ENCODE measurements around the gene ZG16.

DNA sequence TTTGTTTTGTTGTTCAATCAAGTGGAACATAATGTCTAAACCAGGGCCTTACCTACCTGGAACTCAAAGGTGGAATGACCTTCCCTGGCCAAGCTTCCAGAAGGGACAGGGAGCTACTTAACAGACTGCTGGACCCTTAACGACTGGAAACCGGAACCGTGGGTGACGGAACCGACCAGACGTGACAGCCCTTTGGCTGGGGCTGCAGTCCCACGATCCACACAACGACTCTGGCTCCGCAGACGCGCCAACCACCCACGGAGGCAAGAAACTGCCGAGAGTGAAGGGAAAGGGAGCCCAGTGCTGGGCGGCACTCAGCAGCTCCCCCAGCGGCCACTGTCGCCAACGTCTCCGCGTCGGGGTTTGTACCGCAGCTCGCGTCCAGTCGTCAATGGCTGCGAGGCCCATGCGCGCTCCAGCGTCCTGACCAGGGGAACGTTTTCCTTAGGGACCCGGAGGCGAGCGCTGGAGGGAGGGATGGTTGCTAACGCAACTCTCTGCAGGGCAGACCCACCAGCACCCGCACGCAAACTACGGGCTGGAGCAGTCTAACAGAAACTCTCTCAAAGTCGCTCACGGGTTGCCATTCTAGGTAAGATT is 6.9 kb downstream of the ZG16 start:
- TF ChIP-seq GATA3 (IDR thresholded peaks at IDR 0.05; ENCODE audit: low read depth, low read length) (no peak), GATA2 (IDR thresholded peaks at IDR 0.05; ENCODE audit: low read depth, low read length) (no peak)

Measured in SH-SY5Y (cell line).